ENCODE data around the gene CPT1C. TPM values are rescaled to one million over a fixed set of nuclear protein-coding genes. Genes with fewer than 3 reads are reported as not detected.
A peak's percentile ranks its signal among the peaks of the same experiment; 100 is the strongest.

Gene CPT1C
- polyA plus RNA-seq, 2 of the 4 experiments (the other 2 are of a cell fraction) = 8.5 to 15.4 TPM

DNA sequence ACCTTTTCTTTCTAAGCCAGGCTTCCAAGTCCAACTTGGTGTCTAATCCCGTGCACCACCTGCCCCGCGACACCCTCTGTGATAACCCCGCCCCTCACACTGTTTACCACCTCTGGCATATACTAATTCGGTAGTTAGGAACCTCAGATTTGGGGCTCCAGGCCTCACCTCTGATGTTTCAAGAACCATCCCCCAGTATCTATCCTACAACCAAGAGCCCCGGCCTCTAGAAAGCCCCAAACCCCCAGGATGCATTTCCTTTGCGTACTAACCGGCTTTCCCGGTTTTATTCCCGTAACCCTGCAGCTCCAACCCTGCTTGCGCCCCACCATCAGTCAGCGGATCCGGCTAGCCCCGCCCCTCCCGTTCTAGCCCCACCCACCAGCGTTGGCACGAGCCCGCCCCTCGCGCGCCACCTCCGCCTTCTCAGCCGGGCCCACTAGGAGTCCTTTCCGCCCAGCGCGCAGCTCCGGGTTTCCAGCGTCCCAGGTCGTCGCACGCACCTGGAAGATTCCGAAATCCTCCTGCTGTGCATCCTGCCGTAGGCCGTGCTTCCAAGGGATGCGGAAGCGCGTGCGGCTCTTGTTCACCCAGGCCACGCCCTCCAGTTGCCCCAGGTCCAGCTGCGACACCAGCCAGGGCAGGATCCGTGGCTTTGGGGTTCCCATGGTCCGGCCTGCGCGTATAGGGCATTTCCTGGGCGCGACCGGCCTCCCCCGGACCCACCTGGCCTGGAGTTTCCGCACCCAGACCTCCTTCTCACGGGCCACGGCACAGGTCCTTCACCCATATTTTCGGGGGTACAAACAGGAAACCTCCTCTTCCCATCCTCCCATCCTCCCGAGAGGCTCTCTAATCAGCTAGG is 26.5 kb upstream of the CPT1C start:
- ATAC-seq (peak; percentile 67 to 80), FAIRE-seq (no peak), DNase-seq (ENCODE audit: low read depth in 1 of 2, low spot score in 1 of 2) (peak; percentile 95 to 96)
- peak overlapping the region; percentile 83 for H3K4me2 ChIP-seq
- peak overlapping the region; percentile 65 for H3K4me3 ChIP-seq
- WGBS (ENCODE audit: missing lambda C conversion rate) = 3% methylated on average over 34 of the region's 53 CpGs
- peak overlapping the region; percentile 79 to 86 for H3K27ac ChIP-seq
- POLR2A ChIA-PET = interaction anchor here (0.6 to 2.6 kb wide), 11 partner anchors 8 to 211 kb away, joined by 4 to 41 read pairs (median 6); partner anchors contain the start of genes ALDH16A1, PRMT1, RPS11 and RRAS
- CTCF ChIA-PET = interaction anchor here (0.6 to 21.2 kb wide), 7 partner anchors 10 to 175 kb away, joined by 3 to 326 read pairs (median 4); partner anchors contain the start of genes PRMT1, RRAS and SCAF1
- H3K9me3 ChIP-seq = 0 out of 3 replicates have a peak, but pooled peaks cover 3% of the 10 kb centered on the region
- TF ChIP-seq PBX3 (IDR thresholded peaks at IDR 0.05) (peak; percentile 67), MAX (IDR thresholded peaks at IDR 0.05) (peak; percentile 78), RAD21 (conservative IDR thresholded peaks at IDR 0.05 in 1 of 2, IDR thresholded peaks at IDR 0.05 in 1 of 2) (no peak; a peak in 1 of 5 replicates), TFCP2L1 (CRISPR knock-in tag; IDR thresholded peaks at IDR 0.05) (peak; percentile 42; the same call in 1 of the 2 replicates), JUN (IDR thresholded peaks at IDR 0.05) (peak; percentile 76 to 77; a peak in 3 of 5 replicates), HES2 (IDR thresholded peaks at IDR 0.05) (no peak), USF2 (IDR thresholded peaks at IDR 0.05) (0 out of 2 replicates have a peak, but pooled peaks have one; percentile 11), GATA3 (IDR thresholded peaks at IDR 0.05; ENCODE audit: borderline replicate concordance) (0 out of 2 replicates have a peak, but pooled peaks have one; percentile 6), MYC (IDR thresholded peaks at IDR 0.05; ENCODE audit: borderline replicate concordance, low read length) (peak; percentile 45; the same call in 1 of the 2 replicates), POLR2A (IDR thresholded peaks at IDR 0.05; ENCODE audit: low read length) (peak; percentile 78), HDAC2 (IDR thresholded peaks at IDR 0.05) (no peak)
- H3K4me1 ChIP-seq = peaks cover 14% of the 10 kb centered on the region

DNA sequence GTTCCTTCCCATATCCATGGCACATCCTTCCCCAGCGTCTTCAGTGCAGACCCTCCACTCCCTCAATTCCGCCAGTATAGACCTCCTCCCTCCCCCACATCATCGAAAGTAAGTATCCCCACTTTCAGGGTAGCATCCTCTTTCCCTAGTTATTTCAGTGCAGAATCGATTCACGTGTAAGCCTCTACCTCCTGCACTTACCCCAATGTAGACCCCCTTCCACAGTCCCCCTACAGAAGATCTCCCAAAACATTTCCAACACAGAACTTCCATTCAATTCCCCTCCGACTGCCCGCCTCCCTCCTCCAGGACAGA is 25.9 kb upstream of the CPT1C start:
- ATAC-seq (peak in 1 of 2 experiments; percentile 8; a peak in 3 of 6 replicates), DNase-seq (ENCODE audit: low read depth in 1 of 2, low spot score in 1 of 2) (no peak), FAIRE-seq (no peak)
- H3K4me2 ChIP-seq = peak overlapping the region; percentile 83
- H3K4me1 ChIP-seq = peaks cover 14% of the 10 kb centered on the region
- H3K4me3 ChIP-seq = peak overlapping the region; percentile 65
- TF ChIP-seq BHLHE40 (IDR thresholded peaks at IDR 0.05; ENCODE audit: low read depth, low read length) (0 out of 2 replicates have a peak, but pooled peaks have one; percentile 6), CBX8 (IDR thresholded peaks at IDR 0.05) (no peak), POLR2A (IDR thresholded peaks at IDR 0.05; ENCODE audit: low read length) (no peak), JUNB (IDR thresholded peaks at IDR 0.05) (no peak)
- 3% methylated on average over 7 of the region's 7 CpGs for WGBS (ENCODE audit: missing lambda C conversion rate)
- ChIA-PET POLR2A (interaction anchor here (0.6 to 2.6 kb wide), 7 partner anchors 11 to 212 kb away, joined by 4 to 41 read pairs (median 5); partner anchors contain the start of genes ALDH16A1, AP2A1, PRMT1 and RRAS), CTCF (interaction anchor here (0.7 to 21.2 kb wide), 4 partner anchors 10 to 95 kb away, joined by 4 to 326 read pairs (median 62); partner anchors contain the start of genes PRMT1, RRAS and SCAF1)
- 0 out of 3 replicates have a peak, but pooled peaks cover 2% of the 10 kb centered on the region for H3K9me3 ChIP-seq
- peak overlapping the region; percentile 79 to 86 for H3K27ac ChIP-seq

- peak; percentile 94 for FAIRE-seq
- ChIA-PET POLR2A (interaction anchor here (0.6 to 2.6 kb wide), 6 partner anchors 10 to 212 kb away, joined by 4 to 41 read pairs (median 12); partner anchors contain the start of genes ALDH16A1, AP2A1, PRMT1 and RRAS), CTCF (interaction anchor here (0.7 to 21.2 kb wide), 4 partner anchors 9 to 95 kb away, joined by 4 to 326 read pairs (median 62); partner anchors contain the start of genes PRMT1, RRAS and SCAF1)
- no peaks in the 10 kb centered on the region for H3K9me3 ChIP-seq
- peak; percentile 75 to 87 for ATAC-seq
- peaks cover 14% of the 10 kb centered on the region for H3K4me1 ChIP-seq
- peak within 1 kb of the TSS; percentile 79 to 86 for H3K27ac ChIP-seq
- 1% methylated on average over 44 of the region's 50 CpGs for WGBS (ENCODE audit: missing lambda C conversion rate)
- peak within 1 kb of the TSS; percentile 65 for H3K4me3 ChIP-seq
- peak within 1 kb of the TSS; percentile 91 for H3K4me2 ChIP-seq
- DNase-seq (ENCODE audit: low read depth in 1 of 2, low spot score in 1 of 2) = peak; percentile 96 to 98
- TF ChIP-seq JUN (IDR thresholded peaks at IDR 0.05) (peak in 1 of 2 experiments; percentile 83; a peak in 3 of 5 replicates), RNF2 (IDR thresholded peaks at IDR 0.05; ENCODE audit: borderline replicate concordance, low read depth) (no peak), CHD4 (IDR thresholded peaks at IDR 0.05; ENCODE audit: borderline replicate concordance) (no peak), KDM1A (IDR thresholded peaks at IDR 0.05; ENCODE audit: low read depth) (no peak), CBX2 (IDR thresholded peaks at IDR 0.05; ENCODE audit: borderline replicate concordance, low read depth) (no peak), FOSL2 (IDR thresholded peaks at IDR 0.05) (no peak), FOSL2 (CRISPR knock-in tag; IDR thresholded peaks at IDR 0.05) (no peak), JUNB (IDR thresholded peaks at IDR 0.05) (no peak), NFE2L2 (conservative IDR thresholded peaks at IDR 0.05; ENCODE audit: low read length) (no peak), SMC3 (IDR thresholded peaks at IDR 0.05) (no peak), TFCP2L1 (CRISPR knock-in tag; IDR thresholded peaks at IDR 0.05) (no peak), NR3C1 (IDR thresholded peaks at IDR 0.05) (no peak), ZSCAN20 (CRISPR knock-in tag; IDR thresholded peaks at IDR 0.05) (no peak), ZC3H11A (IDR thresholded peaks at IDR 0.05) (no peak)
- TF ChIP-seq, protein P1, sequence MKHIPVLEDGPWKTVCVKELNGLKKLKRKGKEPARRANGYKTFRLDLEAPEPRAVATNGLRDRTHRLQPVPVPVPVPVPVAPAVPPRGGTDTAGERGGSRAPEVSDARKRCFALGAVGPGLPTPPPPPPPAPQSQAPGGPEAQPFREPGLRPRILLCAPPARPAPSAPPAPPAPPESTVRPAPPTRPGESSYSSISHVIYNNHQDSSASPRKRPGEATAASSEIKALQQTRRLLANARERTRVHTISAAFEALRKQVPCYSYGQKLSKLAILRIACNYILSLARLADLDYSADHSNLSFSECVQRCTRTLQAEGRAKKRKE (CRISPR knock-in tag; IDR thresholded peaks at IDR 0.05; ENCODE audit: low read depth) = no peak
- TF ChIP-seq, protein P2, sequence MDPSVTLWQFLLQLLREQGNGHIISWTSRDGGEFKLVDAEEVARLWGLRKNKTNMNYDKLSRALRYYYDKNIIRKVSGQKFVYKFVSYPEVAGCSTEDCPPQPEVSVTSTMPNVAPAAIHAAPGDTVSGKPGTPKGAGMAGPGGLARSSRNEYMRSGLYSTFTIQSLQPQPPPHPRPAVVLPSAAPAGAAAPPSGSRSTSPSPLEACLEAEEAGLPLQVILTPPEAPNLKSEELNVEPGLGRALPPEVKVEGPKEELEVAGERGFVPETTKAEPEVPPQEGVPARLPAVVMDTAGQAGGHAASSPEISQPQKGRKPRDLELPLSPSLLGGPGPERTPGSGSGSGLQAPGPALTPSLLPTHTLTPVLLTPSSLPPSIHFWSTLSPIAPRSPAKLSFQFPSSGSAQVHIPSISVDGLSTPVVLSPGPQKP (IDR thresholded peaks at IDR 0.05; ENCODE audit: low read depth, low read length) = peak; percentile 99
Measured at GRCh38 chr19:49665351-49666119, 25.4 kb upstream of the CPT1C start, which contains the start of the genes BCL2L12 and IRF3. TSS of gene BCL2L12 (plus strand) at chr19:49665933. CDS start at chr19:49666693, 760 bp downstream. TSS of gene IRF3 (minus strand) at chr19:49665857. CDS start at chr19:49664838, 1,019 bp downstream.
